ENCODE data around the gene KCNN3. TPM values are rescaled to one million over a fixed set of nuclear protein-coding genes. Genes with fewer than 3 reads are reported as not detected.
A peak's percentile ranks its signal among the peaks of the same experiment; 100 is the strongest.
"Not testable (repeated sequence)": the region's sequence is repeated elsewhere in the genome, so short reads cannot be mapped to it uniquely, and the experiment has no call there.

KCNN3 gene
- 8.7 TPM for polyA plus RNA-seq (2012; ENCODE audit: low read depth, missing spikeins)

GRCh38 chr1:154870115-154870571 is at the start of gene KCNN3:
KCNN3 (minus strand) TSS chr1:154870281; CDS start chr1:154869964, 317 bp downstream.
- TF ChIP-seq POLR2A (IDR thresholded peaks at IDR 0.05; ENCODE audit: low read depth, low read length), result peak; percentile 93
- no peak for TF ChIP-seq SPI1 (IDR thresholded peaks at IDR 0.05; ENCODE audit: low read depth, low read length)
- TF ChIP-seq POLR2AphosphoS5 (IDR thresholded peaks at IDR 0.05; ENCODE audit: low read depth, low read length), result peak; percentile 95
- TF ChIP-seq TAF1 (IDR thresholded peaks at IDR 0.05; ENCODE audit: low read depth, low read length), result peak; percentile 75; the same call in 1 of the 2 replicates
- TF ChIP-seq PAX5 (IDR thresholded peaks at IDR 0.05; ENCODE audit: insufficient read depth, low read length, severe bottlenecking), result no peak
- peak; percentile 55; the same call in 1 of the 2 replicates for TF ChIP-seq POU2F2 (IDR thresholded peaks at IDR 0.05; ENCODE audit: low read depth, low read length)
- peak; percentile 99 for FAIRE-seq
- peak; percentile 95 for DNase-seq (ENCODE audit: insufficient read length, low spot score)

- TF ChIP-seq POLR2A (IDR thresholded peaks at IDR 0.05; ENCODE audit: low read depth, low read length), result no peak
- TF ChIP-seq TAF1 (IDR thresholded peaks at IDR 0.05; ENCODE audit: low read depth, low read length), result no peak
- TF ChIP-seq SPI1 (IDR thresholded peaks at IDR 0.05; ENCODE audit: low read depth, low read length), result no peak
- TF ChIP-seq POLR2AphosphoS5 (IDR thresholded peaks at IDR 0.05; ENCODE audit: low read depth, low read length), result no peak
- TF ChIP-seq POU2F2 (IDR thresholded peaks at IDR 0.05; ENCODE audit: low read depth, low read length), result no peak
- no peak for TF ChIP-seq PAX5 (IDR thresholded peaks at IDR 0.05; ENCODE audit: insufficient read depth, low read length, severe bottlenecking)
- DNase-seq (ENCODE audit: insufficient read length, low spot score) (no peak), FAIRE-seq (no peak)
These were observed 43.2 kb upstream of the KCNN3 start for GRCh38 chr1:154913273-154913672.

DNA sequence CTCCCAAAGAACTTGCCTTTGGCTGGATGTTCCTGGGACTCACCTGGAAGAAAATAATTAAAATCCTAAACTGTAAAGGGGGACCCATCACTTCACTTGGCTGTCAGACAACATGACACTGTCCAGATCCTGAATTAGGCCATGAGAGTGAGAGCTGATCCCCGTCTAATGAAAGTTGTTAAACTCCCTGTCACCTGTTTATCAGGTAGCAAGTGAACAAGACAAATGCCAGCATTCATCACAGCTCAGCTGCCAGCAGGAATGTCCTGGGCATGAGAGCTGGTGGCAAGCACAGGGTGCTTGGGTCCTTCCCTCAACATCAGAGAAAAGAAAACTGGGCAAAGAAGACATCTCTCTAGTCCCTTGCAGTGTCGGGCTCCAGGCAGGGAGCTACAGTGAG is 42.7 kb upstream of the KCNN3 start:
- DNase-seq (ENCODE audit: insufficient read length, low spot score), result no peak
- TF ChIP-seq SPI1 (IDR thresholded peaks at IDR 0.05; ENCODE audit: low read depth, low read length) (no peak), TAF1 (IDR thresholded peaks at IDR 0.05; ENCODE audit: low read depth, low read length) (no peak), PAX5 (IDR thresholded peaks at IDR 0.05; ENCODE audit: insufficient read depth, low read length, severe bottlenecking) (no peak), POLR2AphosphoS5 (IDR thresholded peaks at IDR 0.05; ENCODE audit: low read depth, low read length) (no peak), POU2F2 (IDR thresholded peaks at IDR 0.05; ENCODE audit: low read depth, low read length) (no peak), POLR2A (IDR thresholded peaks at IDR 0.05; ENCODE audit: low read depth, low read length) (no peak)
- no peak for FAIRE-seq

GRCh38 chr1:154911691-154912550 is 41.8 kb upstream of the KCNN3 start:
- no peak for TF ChIP-seq POLR2A (IDR thresholded peaks at IDR 0.05; ENCODE audit: low read depth, low read length)
- no peak for TF ChIP-seq SPI1 (IDR thresholded peaks at IDR 0.05; ENCODE audit: low read depth, low read length)
- TF ChIP-seq TAF1 (IDR thresholded peaks at IDR 0.05; ENCODE audit: low read depth, low read length), result no peak
- no peak for TF ChIP-seq POLR2AphosphoS5 (IDR thresholded peaks at IDR 0.05; ENCODE audit: low read depth, low read length)
- no peak for TF ChIP-seq PAX5 (IDR thresholded peaks at IDR 0.05; ENCODE audit: insufficient read depth, low read length, severe bottlenecking)
- TF ChIP-seq POU2F2 (IDR thresholded peaks at IDR 0.05; ENCODE audit: low read depth, low read length), result no peak
- FAIRE-seq (no peak), DNase-seq (ENCODE audit: insufficient read length, low spot score) (no peak)

DNA sequence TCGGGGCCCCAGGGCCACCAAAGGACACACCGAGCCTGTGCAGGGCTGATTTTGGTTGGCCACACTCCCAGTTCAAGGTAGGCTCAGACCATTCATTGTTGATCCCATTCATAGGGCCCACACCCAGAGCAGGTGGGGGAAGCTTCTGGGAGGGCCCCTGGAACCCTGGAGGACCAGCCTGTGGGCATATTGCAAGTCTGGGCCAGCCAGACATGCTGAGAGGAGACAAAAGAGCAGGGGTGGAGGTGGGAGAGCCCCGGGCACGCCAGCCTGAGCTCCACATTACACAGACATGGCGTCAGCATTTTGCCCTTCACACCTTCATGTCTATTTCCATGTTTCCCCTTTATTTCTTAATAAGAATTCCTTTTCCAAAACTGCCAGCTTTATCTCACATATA is 40.8 kb upstream of the KCNN3 start:
- DNase-seq (ENCODE audit: insufficient read length, low spot score) (no peak), FAIRE-seq (no peak)
- TF ChIP-seq PAX5 (IDR thresholded peaks at IDR 0.05; ENCODE audit: insufficient read depth, low read length, severe bottlenecking), result no peak
- TF ChIP-seq POLR2A (IDR thresholded peaks at IDR 0.05; ENCODE audit: low read depth, low read length), result no peak
- TF ChIP-seq SPI1 (IDR thresholded peaks at IDR 0.05; ENCODE audit: low read depth, low read length), result no peak
- no peak for TF ChIP-seq TAF1 (IDR thresholded peaks at IDR 0.05; ENCODE audit: low read depth, low read length)
- TF ChIP-seq POLR2AphosphoS5 (IDR thresholded peaks at IDR 0.05; ENCODE audit: low read depth, low read length), result no peak
- TF ChIP-seq POU2F2 (IDR thresholded peaks at IDR 0.05; ENCODE audit: low read depth, low read length), result no peak

DNA sequence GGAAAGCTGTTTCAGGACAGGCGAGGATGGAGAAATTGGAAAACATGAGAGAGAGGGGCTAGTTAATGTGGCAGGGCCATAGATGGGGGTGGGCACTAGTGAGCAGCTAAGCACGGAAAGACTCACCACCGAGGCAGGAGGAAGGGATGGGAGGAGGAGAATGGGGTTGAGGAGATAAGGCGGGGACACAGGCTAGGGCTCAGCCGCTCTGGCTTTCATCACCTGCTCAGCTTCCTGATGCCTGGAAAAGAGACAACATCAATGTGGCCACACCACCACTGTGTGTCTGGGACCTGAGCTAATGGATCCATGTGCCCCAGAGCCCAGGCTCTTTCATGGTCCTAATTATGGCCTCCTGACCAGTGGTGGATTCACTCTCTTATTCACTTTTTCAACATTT is 38.9 kb upstream of the KCNN3 start:
- DNase-seq (ENCODE audit: insufficient read length, low spot score) (no peak), FAIRE-seq (no peak)
- TF ChIP-seq TAF1 (IDR thresholded peaks at IDR 0.05; ENCODE audit: low read depth, low read length) (no peak), PAX5 (IDR thresholded peaks at IDR 0.05; ENCODE audit: insufficient read depth, low read length, severe bottlenecking) (no peak), SPI1 (IDR thresholded peaks at IDR 0.05; ENCODE audit: low read depth, low read length) (no peak), POLR2A (IDR thresholded peaks at IDR 0.05; ENCODE audit: low read depth, low read length) (no peak), POU2F2 (IDR thresholded peaks at IDR 0.05; ENCODE audit: low read depth, low read length) (no peak), POLR2AphosphoS5 (IDR thresholded peaks at IDR 0.05; ENCODE audit: low read depth, low read length) (no peak)

DNA sequence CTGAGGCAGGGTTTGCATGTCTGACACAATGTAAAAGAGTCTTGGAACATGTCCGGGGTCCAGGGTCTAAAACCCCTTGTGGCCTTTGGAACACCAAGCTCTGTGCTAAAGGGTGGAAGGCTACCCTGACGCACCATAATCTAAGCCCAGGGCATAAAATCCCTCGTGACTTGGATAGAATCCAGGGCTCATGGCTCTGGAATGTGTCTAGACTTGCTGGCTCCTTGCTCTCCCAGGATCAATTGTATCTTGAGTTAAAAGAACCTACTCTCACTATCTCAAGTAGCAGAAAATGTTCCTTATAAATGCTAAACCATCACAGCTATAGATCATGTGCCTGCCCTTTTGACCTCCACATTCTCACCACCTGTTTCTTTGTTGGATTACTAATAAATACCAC is 38.0 kb upstream of the KCNN3 start:
- DNase-seq (ENCODE audit: insufficient read length, low spot score); FAIRE-seq: not testable (repeated sequence)

GRCh38 chr1:154906621-154907081 is 36.6 kb upstream of the KCNN3 start:
- DNase-seq (ENCODE audit: insufficient read length, low spot score), result no peak
- TF ChIP-seq SPI1 (IDR thresholded peaks at IDR 0.05; ENCODE audit: low read depth, low read length), result no peak
- TF ChIP-seq PAX5 (IDR thresholded peaks at IDR 0.05; ENCODE audit: insufficient read depth, low read length, severe bottlenecking), result no peak
- no peak for TF ChIP-seq POLR2AphosphoS5 (IDR thresholded peaks at IDR 0.05; ENCODE audit: low read depth, low read length)
- TF ChIP-seq POLR2A (IDR thresholded peaks at IDR 0.05; ENCODE audit: low read depth, low read length), result no peak
- no peak for TF ChIP-seq TAF1 (IDR thresholded peaks at IDR 0.05; ENCODE audit: low read depth, low read length)
- TF ChIP-seq POU2F2 (IDR thresholded peaks at IDR 0.05; ENCODE audit: low read depth, low read length), result no peak
- FAIRE-seq, result no peak

DNA sequence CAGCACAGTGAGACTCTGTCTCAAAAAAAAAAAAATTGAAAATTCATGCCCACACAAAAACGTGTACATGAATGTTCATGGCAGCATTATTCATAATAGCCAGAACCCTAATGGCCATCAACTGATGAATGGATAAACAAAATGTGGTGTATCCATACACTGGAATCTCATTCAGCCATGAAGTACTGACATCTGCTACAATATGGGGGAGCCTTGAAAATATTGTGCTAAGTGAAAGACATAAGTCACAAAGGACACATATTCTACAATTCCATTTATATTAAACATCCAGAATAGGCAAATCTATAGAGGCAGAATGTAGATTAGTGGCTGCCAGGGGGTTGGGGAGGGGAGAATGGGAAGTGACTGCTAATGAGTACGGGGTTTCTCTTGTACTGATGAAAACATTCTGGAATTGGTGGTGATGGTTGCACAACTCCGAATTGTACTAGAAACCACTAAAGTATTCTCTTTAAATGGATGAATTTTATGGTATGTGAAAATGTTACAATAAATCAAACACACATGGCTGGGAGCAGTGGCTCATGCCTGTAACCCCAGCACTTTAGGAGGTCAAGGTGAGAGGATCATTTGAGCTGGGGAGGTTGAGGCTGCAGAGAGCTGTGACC is 33.0 kb upstream of the KCNN3 start:
- TF ChIP-seq POU2F2 (IDR thresholded peaks at IDR 0.05; ENCODE audit: low read depth, low read length) (no peak), SPI1 (IDR thresholded peaks at IDR 0.05; ENCODE audit: low read depth, low read length) (no peak), TAF1 (IDR thresholded peaks at IDR 0.05; ENCODE audit: low read depth, low read length) (no peak), PAX5 (IDR thresholded peaks at IDR 0.05; ENCODE audit: insufficient read depth, low read length, severe bottlenecking) (no peak), POLR2A (IDR thresholded peaks at IDR 0.05; ENCODE audit: low read depth, low read length) (no peak), POLR2AphosphoS5 (IDR thresholded peaks at IDR 0.05; ENCODE audit: low read depth, low read length) (no peak)
- no peak for FAIRE-seq
- DNase-seq (ENCODE audit: insufficient read length, low spot score), result no peak

All from GM12891 (cell line).